HG03097 (cell line): Measurements from ENCODE around the gene LRIG1.

ENCODE experiments used
- ATAC-seq: cut with Tn5 transposase; IDR thresholded peaks from one replicate; pipeline ENCODE4 v1.9.1; 2021; ENCODE audit not compliant: unreplicated experiment, low FRiP score

LRIG1 gene

GRCh38 chr3:66444146-66444644 is 56.6 kb downstream of the LRIG1 start:
- no peak for ATAC-seq

- no peak for ATAC-seq
These were observed 57.6 kb downstream of the LRIG1 start for GRCh38 chr3:66443118-66443803.

GRCh38 chr3:66442254-66443117 is 58.3 kb downstream of the LRIG1 start:
- ATAC-seq, result no peak

- no peak for ATAC-seq
These were observed 59.1 kb downstream of the LRIG1 start for GRCh38 chr3:66441692-66442091.

GRCh38 chr3:66441129-66441528 is 59.7 kb downstream of the LRIG1 start:
- no peak for ATAC-seq

GRCh38 chr3:66439666-66440344 is 61.0 kb downstream of the LRIG1 start:
- no peak for ATAC-seq

- ATAC-seq, result no peak
These were observed 62.8 kb downstream of the LRIG1 start for GRCh38 chr3:66438046-66438445.

- ATAC-seq, result no peak
These were observed 63.4 kb downstream of the LRIG1 start for GRCh38 chr3:66437341-66437929.

- no peak for ATAC-seq
These were observed 64.8 kb downstream of the LRIG1 start for GRCh38 chr3:66435989-66436388.

- no peak for ATAC-seq
These were observed 66.1 kb downstream of the LRIG1 start for GRCh38 chr3:66434726-66435125.

GRCh38 chr3:66433522-66433782 is 67.4 kb downstream of the LRIG1 start:
- ATAC-seq, result no peak

- no peak for ATAC-seq
These were observed 67.9 kb downstream of the LRIG1 start for GRCh38 chr3:66432767-66433521.

- ATAC-seq, result no peak
These were observed 68.6 kb downstream of the LRIG1 start for GRCh38 chr3:66432041-66432766.

- ATAC-seq, result no peak
These were observed 69.3 kb downstream of the LRIG1 start for GRCh38 chr3:66431494-66431893.

GRCh38 chr3:66430876-66431275 is 69.9 kb downstream of the LRIG1 start:
- ATAC-seq, result no peak

- no peak for ATAC-seq
These were observed 72.1 kb downstream of the LRIG1 start for GRCh38 chr3:66428733-66429132.

- ATAC-seq, result no peak
These were observed 72.8 kb downstream of the LRIG1 start for GRCh38 chr3:66427951-66428474.

GRCh38 chr3:66427352-66427751 is 73.5 kb downstream of the LRIG1 start:
- ATAC-seq, result no peak

GRCh38 chr3:66426135-66426534 is 74.7 kb downstream of the LRIG1 start:
- ATAC-seq, result no peak
